Progenitor cell of endocrine pancreas (in vitro differentiated cells): ENCODE measurements around the gene L3MBTL3. TPM values are rescaled to one million over a fixed set of nuclear protein-coding genes. Genes with fewer than 3 reads are reported as not detected.

ENCODE experiments used
- DNase-seq: peaks from one replicate; pipeline ENCODE4 v3.0.0; 2021; ENCODE audit warnings: low spot score; ENCODE audit not compliant: unreplicated experiment
- H3K27ac Mint-ChIP-seq: 2 replicates; pipeline ENCODE4 v1.8.0; 2021; ENCODE audit warnings: mild to moderate bottlenecking, moderate library complexity, mixed read lengths
- H3K27me3 Mint-ChIP-seq: 2 replicates; pipeline ENCODE4 v1.8.0; 2021; ENCODE audit warnings: mixed read lengths
- H3K36me3 Mint-ChIP-seq: 2 replicates; pipeline ENCODE4 v1.8.0; 2022; ENCODE audit warnings: mixed read lengths; ENCODE audit not compliant: insufficient read depth
- H3K4me1 Mint-ChIP-seq: 2 replicates; pipeline ENCODE4 v1.8.0; 2021; ENCODE audit warnings: low read depth, mixed read lengths
- H3K4me3 Mint-ChIP-seq: 2 replicates; pipeline ENCODE4 v1.8.0; 2021; ENCODE audit warnings: low read depth, mild to moderate bottlenecking, moderate library complexity, mixed read lengths
- H3K9me3 Mint-ChIP-seq: 2 replicates; pipeline ENCODE4 v1.8.0; 2021; ENCODE audit warnings: low read depth, mixed read lengths
- total RNA-seq: library from RNA; stranded (reverse); gene quantifications from 2 replicates; pipeline ENCODE4 v1.2.1, GENCODE V29; 2021
- TF ChIP-seq, protein P1 (sequence below): fragments of 200-600 bp; sonication (generic); IDR thresholded peaks from one replicate; pipeline ENCODE4 v1.5.0; 2021; ENCODE audit warnings: antibody characterized with exemption, mild to moderate bottlenecking; ENCODE audit not compliant: unreplicated experiment

L3MBTL3 gene
- total RNA-seq, 1 donor from 2014 or later = 30.3 TPM

DNA sequence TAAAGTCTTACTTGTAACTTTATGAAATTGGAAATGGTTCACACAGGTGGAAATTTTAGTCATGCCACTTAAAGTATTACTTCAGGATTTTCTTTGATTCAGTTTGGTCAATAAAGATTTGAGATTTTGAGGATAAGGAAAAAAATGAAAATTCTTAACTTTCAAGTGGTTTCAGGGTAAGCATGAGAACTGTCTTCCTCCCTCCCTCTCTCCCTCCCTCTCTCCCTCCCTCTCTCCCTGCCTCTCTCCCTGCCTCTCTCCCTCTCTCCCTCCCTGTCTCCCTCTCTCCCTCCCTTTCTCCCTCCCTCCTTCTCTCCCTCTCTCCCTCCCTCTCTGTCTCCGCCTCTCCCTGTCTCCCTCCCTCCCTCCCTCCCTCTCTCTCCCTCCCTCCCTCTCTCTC is 36.9 kb downstream of the L3MBTL3 start:
- no peak overlapping the region for H3K4me3 Mint-ChIP-seq
- H3K27me3 Mint-ChIP-seq = no peaks in the 10 kb centered on the region
- no peak for DNase-seq
- no peak overlapping the region for H3K27ac Mint-ChIP-seq
- no peaks in the 10 kb centered on the region for H3K9me3 Mint-ChIP-seq
- no peaks in the 10 kb centered on the region for H3K4me1 Mint-ChIP-seq
- TF ChIP-seq, protein P1, sequence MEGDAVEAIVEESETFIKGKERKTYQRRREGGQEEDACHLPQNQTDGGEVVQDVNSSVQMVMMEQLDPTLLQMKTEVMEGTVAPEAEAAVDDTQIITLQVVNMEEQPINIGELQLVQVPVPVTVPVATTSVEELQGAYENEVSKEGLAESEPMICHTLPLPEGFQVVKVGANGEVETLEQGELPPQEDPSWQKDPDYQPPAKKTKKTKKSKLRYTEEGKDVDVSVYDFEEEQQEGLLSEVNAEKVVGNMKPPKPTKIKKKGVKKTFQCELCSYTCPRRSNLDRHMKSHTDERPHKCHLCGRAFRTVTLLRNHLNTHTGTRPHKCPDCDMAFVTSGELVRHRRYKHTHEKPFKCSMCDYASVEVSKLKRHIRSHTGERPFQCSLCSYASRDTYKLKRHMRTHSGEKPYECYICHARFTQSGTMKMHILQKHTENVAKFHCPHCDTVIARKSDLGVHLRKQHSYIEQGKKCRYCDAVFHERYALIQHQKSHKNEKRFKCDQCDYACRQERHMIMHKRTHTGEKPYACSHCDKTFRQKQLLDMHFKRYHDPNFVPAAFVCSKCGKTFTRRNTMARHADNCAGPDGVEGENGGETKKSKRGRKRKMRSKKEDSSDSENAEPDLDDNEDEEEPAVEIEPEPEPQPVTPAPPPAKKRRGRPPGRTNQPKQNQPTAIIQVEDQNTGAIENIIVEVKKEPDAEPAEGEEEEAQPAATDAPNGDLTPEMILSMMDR = no peak
- peaks cover 46% of the 10 kb centered on the region for H3K36me3 Mint-ChIP-seq

DNA sequence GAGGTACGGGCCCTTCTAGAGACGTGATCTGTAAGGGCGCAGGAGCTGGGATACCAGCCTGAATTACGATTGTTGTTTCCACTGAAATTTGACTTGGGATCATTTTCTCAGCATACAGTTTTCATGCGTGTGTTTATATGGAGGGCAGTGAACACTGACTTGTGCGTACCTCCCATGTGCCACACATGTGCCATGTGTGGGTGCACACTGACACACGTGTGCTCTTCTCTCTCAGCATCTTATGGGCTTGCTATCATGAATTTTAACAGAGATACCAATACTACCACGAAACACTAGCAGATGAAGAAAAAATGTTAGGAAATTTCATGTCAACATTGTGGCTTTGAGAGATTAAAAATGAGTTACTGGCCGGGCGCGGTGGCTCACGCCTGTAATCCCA is 39.1 kb downstream of the L3MBTL3 start:
- no peaks in the 10 kb centered on the region for H3K4me1 Mint-ChIP-seq
- TF ChIP-seq, protein P1 = no peak
- no peak overlapping the region for H3K4me3 Mint-ChIP-seq
- H3K9me3 Mint-ChIP-seq = no peaks in the 10 kb centered on the region
- H3K27me3 Mint-ChIP-seq = no peaks in the 10 kb centered on the region
- no peak for DNase-seq
- peaks cover 36% of the 10 kb centered on the region for H3K36me3 Mint-ChIP-seq
- H3K27ac Mint-ChIP-seq = no peak overlapping the region

DNA sequence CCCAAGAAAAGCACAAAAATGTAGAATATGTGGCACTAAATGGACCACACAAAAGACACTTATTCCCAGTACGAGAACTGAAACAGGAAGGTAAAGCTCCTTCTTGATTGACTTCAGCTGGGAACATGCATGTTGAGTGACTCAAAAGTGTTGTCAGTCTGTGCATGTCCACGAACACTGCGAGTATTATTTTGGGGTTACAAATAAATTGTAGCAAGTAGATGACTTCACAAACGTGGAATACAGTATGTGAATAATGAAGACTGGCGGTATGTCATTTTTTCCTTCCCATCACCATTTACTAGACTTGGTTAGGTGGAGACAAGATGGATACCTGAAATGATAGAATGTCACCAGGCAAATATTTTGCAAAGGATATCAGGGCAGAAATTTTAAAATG is 45.4 kb downstream of the L3MBTL3 start:
- TF ChIP-seq, protein P1 = no peak
- DNase-seq = no peak
- Mint-ChIP-seq H3K36me3 (peaks cover 17% of the 10 kb centered on the region), H3K4me3 (no peak overlapping the region), H3K4me1 (no peaks in the 10 kb centered on the region), H3K27ac (no peak overlapping the region), H3K9me3 (no peaks in the 10 kb centered on the region), H3K27me3 (no peaks in the 10 kb centered on the region)

DNA sequence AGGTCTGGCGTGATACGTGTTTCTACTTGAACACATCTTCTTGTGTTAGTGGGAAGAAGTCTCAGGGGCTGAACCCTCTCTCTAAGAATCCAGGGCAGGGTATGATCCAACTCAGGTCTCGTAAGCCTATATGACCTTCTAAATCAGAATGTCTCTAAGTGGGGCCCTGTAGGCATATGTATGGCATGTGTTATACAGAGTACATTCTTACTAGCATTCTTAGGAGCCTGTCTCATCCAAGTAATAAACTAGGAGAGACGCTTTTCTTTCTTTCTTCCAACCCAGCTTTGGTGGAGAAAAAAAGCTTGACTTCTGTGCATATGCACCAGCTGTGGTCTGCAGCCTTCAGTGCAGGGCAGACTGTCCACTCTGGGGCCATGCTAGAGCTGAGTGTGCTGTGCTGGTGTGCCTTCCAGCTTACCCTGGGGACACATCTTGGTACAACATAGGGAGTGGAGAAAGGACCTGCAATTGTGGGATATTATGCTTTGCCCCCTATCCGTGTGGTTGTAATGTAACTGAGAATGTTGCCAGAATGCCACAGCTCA is 47.3 kb downstream of the L3MBTL3 start:
- H3K27me3 Mint-ChIP-seq = no peaks in the 10 kb centered on the region
- TF ChIP-seq, protein P1 = no peak
- no peaks in the 10 kb centered on the region for H3K9me3 Mint-ChIP-seq
- H3K4me1 Mint-ChIP-seq = no peaks in the 10 kb centered on the region
- no peak overlapping the region for H3K4me3 Mint-ChIP-seq
- H3K36me3 Mint-ChIP-seq = peaks cover 19% of the 10 kb centered on the region
- no peak for DNase-seq
- H3K27ac Mint-ChIP-seq = no peak overlapping the region

DNA sequence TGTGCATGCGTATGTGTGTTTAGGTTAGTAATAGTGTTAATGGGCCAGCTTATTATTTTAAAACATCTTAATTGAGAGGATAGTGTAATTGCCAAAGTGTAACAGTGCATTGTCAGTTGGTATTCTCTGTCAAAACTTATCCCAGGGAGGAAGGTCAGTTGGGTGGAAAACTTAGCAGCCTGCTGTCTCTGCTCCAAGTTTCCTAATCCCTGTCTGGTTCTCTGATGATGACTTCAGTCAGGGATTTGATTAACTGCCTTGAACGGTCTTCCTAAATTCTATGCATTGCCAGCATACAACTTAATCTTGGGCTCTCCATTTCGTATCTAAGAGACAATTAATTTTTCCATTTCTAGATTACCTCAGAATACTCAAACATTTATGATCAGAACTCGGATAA is 51.1 kb downstream of the L3MBTL3 start:
- no peaks in the 10 kb centered on the region for H3K9me3 Mint-ChIP-seq
- H3K27me3 Mint-ChIP-seq = no peaks in the 10 kb centered on the region
- H3K36me3 Mint-ChIP-seq = peaks cover 10% of the 10 kb centered on the region
- TF ChIP-seq, protein P1 = no peak
- no peak overlapping the region for H3K4me3 Mint-ChIP-seq
- no peaks in the 10 kb centered on the region for H3K4me1 Mint-ChIP-seq
- no peak for DNase-seq
- H3K27ac Mint-ChIP-seq = no peak overlapping the region
